NCI-H748 treated with DMSO at 0.1 percent for 48 hours (cell line): Measurements from ENCODE around the gene STUB1.

Experiments used
- DNase-seq: peaks from one replicate; lab custom pipeline; 2025; lab: John Stamatoyannopoulos, UW

Gene STUB1

DNA sequence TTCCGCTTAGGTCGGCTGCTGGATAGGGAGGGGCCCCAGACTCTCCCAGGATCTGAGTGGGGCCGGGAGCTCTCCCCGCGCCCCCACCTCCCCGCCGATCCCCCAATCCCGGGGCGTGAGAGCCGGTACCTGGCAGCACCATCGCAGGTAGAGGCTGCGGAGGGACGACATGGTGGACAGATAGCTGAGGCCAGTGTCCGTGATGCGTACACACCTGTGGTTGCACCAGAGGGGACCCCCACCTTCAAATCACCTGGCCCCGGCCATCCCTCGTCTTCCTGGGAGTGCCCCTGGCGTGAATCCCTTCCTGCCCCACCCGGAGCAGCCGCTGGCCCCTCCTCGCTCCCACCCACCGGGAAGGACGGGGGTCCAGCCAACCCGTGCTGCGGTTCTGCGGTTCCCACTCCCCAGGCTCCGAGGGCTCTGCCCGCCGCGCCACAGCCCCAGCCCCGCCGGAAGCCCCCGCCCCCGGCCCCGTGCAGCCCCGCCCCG is 14.7 kb downstream of the STUB1 start:
- DNase-seq: no peak

DNA sequence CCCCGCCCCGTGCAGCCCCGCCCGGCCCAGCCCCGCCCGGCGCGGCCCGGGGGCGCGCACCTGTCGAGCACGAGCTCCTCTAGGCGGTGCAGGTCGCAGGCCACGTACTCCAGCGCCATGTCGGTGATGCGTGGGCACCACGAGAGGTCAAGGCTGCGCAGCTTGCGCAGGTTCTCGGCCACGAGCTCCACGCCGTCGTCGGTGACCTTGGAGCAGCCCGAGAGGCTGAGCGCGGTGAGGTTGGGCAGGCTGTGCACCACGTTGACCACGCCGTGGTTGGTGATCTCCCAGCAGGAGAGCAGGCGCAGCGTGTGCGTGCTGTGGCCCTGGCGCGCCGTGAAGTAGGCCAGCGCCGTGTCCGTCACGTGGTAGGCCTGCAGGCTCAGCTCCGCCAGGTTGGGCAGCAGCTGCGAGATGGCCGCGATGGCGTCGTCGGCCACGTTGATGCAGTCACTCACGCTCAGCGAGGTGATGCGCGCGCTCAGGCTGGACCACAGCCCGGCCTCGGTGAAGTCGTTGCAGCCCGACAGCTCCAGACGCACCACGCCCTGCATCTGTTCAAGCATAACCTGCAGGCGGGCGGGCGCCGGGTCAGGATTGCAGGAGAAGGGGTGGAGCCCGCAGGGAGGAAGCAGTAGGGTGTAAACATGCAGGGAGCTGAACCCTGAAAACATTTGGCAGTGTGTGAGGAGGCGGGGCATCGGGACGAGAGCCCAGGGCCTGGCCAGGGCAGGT is 15.3 kb downstream of the STUB1 start:
- DNase-seq: peak; percentile 83

DNA sequence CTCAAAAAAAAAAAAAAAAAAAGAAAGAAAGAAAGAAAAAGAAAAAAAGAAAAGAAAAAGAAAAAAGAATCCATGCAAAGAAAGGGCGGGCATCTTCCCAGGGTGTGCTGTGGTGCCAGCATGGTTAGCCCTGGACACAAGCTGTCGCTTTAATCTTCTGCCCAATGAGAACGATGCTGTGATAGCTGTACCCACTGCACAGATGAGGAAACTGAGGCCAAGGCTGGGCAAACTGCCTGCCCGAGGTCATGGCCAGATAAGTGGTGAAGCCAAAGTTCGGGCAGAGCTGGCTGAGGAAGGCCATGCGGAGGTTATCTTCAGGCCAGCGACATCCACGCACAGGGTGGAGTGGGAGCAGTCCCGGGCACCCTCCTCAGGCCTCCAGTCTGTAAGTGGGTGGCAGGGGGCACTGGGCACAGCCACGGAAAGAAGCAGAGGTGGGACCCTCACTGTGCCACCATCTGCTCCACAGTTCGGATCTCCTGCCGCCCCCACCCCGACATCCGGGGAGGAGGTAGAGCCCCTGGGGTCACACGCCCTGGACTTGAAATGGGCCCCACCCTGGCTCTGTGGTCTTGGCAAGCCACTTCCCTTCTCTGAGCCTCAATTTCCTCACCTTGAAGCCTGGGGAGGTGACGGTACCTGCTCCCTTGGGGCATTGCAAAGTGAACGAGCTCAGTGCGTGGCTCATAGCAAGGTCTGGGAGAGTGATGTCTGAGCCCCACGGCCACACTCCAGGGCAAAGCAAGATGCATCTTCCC is 18.9 kb downstream of the STUB1 start:
- no peak for DNase-seq

DNA sequence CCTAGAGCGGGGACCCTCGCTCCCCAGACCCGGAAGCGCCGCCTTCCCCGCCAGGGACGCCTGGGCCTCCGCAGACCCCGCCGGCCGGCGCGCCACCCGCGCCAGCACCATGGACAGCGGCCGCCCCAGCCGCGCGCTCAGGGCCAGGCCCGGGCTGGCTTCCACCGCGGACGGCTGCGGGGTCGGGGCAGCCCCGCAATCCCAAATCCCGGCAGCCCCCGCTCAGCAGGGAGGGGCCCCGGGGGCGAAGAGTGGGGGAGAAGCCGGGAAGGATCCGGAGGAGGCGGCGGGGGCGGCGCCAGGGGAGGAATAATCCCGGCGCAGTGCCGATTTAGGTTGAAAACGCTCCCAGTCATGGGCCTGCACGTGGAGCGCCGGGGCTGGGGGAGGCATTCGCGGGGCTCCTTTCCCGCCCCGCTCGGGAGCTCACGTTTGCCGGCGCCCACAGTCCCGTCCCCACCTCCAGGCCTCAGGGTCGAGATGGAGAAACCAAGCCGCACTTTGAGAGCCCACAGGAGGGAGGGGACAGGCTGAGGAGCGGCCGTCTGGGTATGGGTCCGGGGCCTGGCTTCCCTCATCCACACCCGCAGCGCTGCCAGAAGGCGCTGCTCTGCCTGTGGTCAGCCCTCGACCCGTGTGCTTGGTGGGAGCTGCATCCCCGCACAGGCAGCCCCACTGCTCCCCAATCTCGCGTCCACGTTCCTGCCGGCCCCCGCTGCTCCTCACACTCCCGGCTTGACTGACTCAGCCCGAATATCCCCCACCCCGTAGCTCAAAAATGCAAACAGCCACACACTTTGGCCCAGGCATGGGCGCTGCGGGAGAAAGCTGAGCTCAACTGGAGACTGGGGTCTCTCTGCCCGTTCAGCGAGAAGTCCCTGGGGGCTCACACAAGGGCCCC is 20.7 kb downstream of the STUB1 start:
- no peak for DNase-seq

DNA sequence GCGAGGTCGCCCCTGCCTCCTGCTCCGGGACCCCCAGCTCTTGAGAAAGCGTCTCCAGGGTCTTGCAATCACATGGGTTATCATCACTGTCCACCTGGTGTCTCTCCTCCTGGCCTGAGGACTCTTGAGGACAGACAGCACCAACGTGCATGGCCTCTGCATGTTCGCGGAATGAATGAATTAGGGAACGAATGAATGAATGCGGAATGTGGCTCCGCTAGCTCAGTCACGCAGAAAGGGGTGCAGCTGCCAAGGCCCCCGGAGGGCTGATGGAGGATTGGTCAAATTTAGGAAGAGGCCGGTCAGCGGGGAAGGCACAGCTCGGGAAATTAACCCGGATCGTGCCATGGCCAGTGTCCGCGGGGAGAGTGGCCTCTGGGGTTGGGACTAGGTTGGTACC is 22.1 kb downstream of the STUB1 start:
- DNase-seq: no peak

DNA sequence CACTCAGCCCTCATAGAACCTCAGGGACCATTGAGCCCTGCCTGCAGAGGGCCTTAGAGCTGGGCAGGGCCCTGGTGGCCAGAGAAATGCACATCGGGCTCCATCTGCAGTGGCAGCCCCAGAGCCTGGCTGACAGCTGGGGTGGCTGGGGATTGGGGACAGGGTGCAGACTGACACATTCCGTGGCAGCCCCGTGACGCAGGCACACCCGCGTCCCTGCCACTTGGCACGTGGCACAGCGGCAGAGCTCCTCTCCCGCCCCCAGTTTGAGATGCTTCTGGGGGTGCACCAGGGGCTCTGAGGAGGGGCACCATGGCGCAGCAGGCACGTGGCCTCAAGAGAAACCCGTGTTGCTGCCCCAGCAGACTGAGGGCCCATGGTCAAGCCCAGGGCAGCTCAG is 23.2 kb downstream of the STUB1 start:
- DNase-seq: no peak

DNA sequence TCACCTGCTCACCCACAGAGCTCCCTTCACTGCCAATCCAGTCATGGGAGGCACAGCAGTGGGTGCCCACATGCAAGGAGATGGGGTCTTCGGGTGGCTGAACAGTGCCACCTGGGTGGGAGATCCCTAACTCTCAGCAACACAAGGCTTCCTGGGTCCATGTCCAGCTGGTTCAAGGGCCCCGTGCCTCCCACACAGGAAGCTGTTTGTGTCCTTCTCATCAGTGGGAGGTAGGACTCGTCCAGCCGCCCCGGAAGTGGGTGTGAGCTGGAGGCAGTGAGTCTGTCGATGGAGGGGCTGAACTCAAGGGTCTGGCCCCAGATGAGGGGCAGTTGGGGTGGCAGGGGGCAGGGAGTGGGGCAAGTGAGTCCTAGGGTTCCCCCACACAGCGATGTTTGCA is 23.8 kb downstream of the STUB1 start:
- DNase-seq: no peak

DNA sequence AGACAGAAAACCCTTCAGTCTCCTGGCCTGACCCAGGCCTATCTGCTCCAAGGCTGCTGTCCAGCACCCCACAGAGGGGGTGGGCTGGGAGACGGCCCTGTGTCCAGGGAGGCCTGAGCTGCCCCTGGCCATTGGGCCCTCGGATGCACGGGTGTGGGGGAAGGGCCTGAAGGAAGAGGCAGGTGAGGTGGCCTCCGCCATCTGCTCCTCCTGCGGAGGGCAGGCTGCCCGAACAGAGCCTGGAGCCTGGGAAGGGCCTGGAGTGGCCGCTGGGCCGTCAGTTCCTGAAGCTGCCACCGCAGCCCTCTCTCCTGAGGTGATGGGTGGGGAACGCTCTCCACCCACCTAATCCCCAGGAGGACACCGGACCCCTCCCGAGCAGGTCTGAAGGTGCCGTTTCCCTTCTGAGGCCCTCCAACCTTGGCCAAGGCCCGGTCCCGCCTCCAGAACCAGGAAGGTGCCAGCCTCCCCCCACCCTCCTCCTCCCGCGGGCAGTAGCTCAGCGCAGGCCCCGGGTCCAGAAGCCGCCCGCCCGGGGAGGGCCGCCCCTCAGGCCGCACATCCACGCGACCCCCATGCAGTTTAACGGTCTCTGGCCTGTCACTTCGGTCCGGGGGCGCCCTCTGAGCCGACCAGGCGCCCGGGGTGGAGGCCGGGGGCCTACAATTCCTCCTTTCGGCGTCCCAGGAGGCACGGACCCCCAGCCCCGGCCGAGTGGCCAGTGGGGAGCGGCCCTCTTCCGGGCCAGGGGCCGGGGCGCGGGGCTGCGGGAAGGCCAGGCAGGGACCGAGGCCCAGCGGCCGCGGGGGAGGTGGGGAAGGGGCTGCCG is 24.6 kb downstream of the STUB1 start:
- no peak for DNase-seq

DNA sequence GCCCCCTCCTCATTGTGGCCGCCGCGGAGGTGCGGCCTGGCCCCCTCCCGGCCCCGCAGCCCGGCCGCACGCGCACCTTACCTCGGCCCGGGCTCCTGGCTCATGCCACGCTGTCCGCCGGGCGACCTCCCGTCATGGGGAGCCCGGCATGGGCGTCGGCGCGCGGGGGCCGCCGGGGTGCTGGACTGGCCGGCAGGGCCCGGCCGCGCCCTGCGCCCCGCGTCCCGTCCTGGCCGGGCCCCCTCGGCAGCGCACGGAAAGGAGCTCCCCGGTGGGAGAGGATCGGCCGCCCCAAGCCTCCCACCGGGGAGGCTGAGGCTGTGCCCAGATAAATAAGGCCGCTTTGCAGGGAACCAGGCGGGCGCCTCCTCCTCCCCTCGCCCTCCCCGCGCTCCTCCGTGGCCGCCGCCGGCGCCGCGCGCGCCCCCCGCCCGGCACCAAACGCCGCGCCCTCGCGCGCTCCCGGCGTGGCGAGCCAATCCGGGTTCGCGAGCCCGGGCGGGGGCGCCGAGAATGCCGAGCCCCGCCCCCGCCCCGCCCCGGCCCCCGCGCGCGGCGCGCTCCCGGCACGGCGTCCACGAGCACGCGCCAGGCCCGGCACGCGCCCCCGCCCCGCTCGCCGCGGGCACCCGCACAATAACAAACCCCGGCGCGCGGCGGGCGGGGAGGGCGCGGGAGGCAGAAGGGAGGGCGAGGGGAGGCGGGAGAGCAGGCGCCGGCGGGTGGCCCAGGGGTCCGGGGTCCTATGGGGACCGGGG is 25.4 kb downstream of the STUB1 start, which contains the start of gene FBXL16:
Gene FBXL16 (minus strand): TSS at position 371 of the 758 bp plus-strand sequence. CDS start 8,396 bp downstream, outside the sequence.
- no peak for DNase-seq

DNA sequence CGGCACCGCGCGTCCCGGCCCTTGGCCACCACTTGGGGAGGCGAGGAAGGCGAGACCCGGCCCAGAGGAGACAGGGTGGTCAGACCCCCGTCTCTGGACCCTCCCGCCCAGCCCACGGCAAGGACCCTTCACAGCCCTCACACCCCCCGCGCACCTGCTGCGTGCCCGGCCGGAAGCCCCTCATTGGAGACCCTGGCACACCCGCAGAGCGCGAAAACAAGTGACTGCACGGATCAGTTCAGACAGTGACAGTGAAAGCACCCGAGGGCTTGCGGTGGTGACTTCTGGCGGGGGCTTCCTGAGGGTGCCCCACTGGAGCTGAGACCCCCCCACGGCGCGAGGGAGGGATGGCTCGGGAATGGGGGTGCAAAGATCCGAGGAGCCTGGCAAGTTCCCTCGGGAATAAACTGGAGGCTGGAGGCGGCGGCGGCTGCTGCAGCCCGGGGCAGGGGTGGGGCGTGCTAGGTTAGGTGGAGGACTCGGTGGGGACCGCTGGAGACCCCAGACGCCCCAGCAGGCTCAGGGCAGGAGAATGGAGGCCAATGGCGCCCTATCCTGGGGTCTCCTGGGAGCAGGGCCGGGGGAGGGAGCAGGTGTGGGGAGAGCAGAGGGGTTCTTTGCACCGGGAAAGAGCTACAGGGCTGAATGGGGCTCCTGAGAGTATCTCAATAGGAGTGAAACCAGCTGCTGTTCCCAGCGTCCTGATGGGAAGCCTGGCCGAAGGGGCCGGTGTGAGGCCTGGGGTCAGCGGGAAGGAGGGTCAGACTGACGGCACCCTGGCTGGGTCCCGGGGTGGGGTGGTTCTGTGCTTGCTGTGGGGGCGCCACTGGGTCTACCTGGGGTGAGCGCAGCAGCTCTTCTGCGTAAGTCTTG is 26.2 kb downstream of the STUB1 start:
- DNase-seq: no peak

DNA sequence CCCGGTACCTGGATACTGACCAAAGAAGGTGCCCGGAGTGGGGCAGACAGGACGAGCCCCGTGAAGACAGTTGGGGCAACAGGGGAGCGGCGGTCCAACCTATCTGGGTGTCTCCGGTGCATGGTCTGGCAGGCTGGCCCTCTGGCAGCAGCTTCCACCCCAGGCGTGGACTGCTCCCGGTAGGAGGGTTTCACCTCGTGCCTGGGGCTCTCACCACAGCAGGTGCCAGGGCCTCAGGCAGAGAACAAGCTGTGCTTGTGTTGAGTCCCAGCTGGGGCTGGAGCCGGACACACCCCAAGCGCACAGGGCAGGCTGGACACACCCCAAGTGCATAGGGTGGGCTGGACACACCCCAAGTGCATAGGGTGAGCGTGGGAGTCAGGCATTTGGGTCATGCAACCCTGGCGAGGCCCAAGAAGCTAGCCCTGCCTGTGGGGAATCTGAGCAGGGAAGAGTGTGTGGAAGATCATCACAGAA is 26.9 kb downstream of the STUB1 start:
- no peak for DNase-seq

DNA sequence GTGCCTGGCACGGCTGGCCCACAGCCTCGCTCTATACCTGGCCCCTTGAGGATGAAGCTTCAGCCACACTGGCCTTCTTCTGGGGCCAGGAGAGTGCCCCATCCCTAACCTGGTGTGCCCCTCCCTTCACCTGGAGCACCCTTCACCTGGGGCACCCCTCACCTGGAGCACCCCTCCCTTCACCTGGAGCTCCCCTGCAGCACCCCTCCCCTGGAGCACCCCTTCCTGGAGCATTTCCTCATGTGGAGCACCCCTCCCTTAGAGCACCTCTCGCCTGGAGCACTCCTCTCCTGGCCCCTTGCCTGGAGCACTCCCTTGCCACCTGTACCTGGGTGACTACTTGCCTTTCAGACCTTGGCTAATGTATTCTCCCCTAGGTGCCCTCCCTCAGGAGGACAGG is 27.8 kb downstream of the STUB1 start:
- no peak for DNase-seq

DNA sequence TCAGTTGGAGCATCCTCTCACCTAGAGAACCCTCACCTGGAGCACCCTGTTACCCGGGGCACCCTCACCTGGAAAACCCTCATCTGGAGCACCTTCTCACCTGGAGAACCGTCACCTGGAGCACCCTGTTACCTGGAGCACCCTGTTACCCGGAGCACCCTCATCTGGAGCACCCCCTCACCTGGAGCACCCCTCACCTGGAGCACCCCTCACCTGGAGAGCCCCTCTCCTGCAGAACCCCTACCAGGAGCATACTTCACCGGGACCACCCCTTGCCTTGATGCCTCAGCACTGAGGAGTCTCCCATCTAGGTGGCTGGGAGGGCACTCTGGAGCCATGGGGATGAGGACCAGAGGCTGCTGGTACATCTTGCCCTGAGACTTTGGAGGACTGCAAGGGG is 28.7 kb downstream of the STUB1 start:
- DNase-seq: no peak

DNA sequence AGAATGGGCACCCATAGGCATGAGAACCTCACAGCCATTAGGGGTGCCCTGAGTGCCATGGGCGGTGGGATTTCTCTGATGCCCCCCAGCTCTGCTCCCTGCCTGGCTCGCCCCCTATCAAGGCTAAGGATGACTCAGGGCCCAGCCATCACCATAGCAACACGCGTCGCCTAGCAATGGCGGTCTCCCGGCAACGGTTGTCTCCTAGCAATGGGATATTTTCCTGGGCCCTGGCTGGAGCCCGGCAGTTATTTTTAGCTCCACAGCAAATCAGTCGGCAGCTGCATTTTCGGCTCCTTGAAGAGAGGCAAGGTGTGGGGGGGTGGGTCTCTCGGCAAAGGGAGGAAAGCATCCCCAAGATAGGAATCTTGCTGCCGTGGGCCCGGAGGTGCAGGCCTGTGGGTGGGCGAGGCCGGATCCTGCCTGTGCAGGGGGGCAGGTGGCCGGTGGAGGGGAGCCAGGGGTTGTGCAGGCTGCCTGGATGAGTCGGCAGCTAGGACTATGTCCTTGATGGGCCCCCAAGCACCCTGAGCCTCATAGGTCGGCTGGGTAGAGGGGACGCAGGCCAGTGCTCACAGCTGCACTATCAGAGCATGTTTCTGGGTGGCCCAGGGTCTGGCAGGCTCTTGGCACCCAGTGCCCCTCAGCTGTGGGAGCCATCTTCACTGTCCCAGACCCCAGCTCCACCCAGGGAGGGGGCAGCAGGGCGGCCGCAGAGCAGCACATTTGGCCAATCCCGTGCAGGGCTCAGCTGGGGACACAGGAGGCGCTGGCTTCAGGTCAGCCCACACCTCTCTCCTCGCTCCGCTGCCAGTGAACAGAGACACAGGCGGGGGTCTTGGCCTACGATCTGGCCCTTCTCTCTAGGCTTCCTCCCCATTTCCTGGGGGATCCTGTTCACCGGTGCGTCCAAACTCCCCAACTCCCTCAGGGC is 29.6 kb downstream of the STUB1 start:
- peak; percentile 85 for DNase-seq

DNA sequence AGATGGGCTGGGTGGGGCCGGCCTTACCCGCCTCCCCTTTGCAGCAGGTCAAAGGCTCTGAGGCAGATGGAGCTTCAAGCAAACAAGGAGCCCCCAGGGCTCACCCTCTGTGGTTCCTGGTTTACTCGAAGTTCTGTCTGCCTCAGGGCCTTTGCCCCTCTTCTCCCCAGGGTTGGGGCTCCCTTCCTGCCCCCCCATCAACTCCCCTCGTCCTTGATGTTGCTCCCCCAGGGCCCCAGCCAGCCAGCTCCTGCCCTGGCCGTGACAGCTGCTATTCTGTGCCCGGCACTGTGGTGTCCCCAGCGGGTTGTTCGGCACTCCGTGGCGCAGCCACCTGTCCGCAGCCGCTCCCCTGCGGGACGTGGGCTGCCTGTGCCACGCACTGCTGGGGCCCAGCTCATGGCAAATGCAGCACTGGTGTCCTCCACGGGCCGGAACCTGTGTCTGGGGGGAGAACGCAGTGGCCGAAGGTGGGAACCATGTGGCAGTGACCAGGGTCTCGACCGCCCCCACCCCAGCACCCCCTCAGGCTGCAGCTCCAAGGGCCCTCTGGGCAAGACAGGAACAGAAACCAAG is 30.4 kb downstream of the STUB1 start:
- DNase-seq: no peak

DNA sequence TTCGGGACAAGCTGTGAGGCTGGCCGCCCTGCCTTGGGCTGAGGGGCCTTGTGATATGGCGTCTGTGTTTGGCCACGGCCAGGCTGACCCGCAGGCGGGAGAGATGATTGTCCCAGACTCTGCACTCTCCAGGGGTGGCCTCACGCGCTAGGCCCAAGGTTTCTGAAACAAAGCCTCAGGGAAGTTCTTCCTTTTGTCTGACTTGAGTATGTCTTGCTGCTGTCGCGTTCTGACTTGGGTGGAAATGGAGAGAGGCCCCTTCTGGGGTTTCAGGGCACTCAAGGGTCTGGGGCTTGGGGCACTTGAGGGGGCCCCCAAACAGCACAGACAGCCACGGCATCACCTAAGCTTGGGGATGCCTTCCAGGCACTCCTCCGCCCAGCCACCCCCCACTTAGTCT is 30.9 kb downstream of the STUB1 start:
- DNase-seq: no peak

DNA sequence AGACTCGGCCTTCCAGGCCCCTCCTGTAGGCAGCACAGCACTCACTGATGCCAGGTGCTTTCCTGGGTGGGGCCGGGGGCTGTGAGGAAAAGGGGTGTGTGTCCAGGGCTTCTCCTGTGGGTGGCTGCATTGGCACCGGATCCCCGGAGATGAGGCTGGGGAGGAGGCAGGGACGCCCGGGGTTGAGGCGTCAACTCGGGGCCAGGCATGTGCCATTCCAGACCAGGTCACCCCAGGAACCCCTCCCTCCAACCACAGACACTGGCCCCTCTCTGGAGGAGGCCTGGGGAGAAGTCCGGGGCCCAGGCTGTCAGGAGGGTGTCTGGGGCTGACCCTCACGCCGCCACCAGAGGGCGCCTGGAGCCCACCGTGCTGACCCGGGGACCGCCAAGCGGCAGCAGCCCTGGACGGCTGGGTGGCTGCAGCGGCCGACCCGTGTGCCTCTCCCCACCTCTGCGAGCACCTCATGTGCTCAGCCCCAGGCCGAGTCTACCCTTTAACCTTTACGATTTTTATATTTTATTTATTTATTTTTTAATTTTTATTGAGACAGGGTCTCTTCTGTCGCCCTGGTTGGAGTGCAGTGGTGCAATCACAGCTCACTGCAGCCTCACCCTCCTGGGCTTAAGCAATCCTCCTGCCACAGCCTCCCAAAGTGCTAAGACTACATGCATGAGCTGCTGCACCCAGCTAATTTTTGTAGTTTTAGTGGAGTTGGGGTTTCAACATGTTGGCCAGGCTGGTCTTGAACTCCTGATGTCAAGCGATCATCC is 31.5 kb downstream of the STUB1 start:
- DNase-seq: peak; percentile 30
